Esophagus muscularis mucosa (tissue), 4 donors: Measurements from ENCODE around the gene TSPAN5. TPM values are rescaled to one million over a fixed set of nuclear protein-coding genes. Genes with fewer than 3 reads are reported as not detected.

Source experiments
- DNase-seq: peaks from one replicate; pipeline ENCODE4 v3.0.0-alpha.2; 2017; ENCODE audit errors: extremely low spot score
- H3K27ac ChIP-seq, 4 donors: fragments of 200-600 bp; sonication (generic); replicated peaks in 1 of 4; 1 replicate in 3 of 4; 2 replicates in 1 of 4; pipeline ENCODE4 v1.5.1; 2016 to 2019; ENCODE audit warnings: mild to moderate bottlenecking in 1 of 4
- H3K27me3 ChIP-seq, 4 donors: fragments of 200-600 bp; sonication (generic); one replicate each; pipeline versions ENCODE4 v1.5.1 to v1.6.0; 2016 to 2019
- H3K36me3 ChIP-seq, 4 donors: fragments of 200-600 bp; sonication (generic); one replicate each; pipeline ENCODE4 v1.5.1; 2016 to 2019
- H3K4me1 ChIP-seq, 4 donors: fragments of 200-600 bp; sonication (generic); one replicate each; pipeline ENCODE4 v1.5.1; 2016 to 2019
- H3K4me3 ChIP-seq, 4 donors: fragments of 200-600 bp; sonication (generic); 1 replicate in 2 of 4; 2 replicates in 2 of 4; pipeline ENCODE4 v1.5.1; 2016 to 2019; ENCODE audit warnings: mild to moderate bottlenecking in 4 of 4, moderate library complexity in 1 of 4
- H3K9me3 ChIP-seq, 4 donors: fragments of 200-600 bp; sonication (generic); 1 replicate in 3 of 4; 2 replicates in 1 of 4; pipeline ENCODE4 v1.5.1; 2016 to 2019
- CTCF ChIP-seq, 3 experiments: fragments of 200-600 bp in 2 of 3; fragments of 450-650 bp in 1 of 3; sonication (generic) in 2 of 3; IDR thresholded peaks; one replicate each; pipeline ENCODE4 v1.5.1; 2017 to 2019; ENCODE audit warnings: antibody characterized with exemption in 3 of 3, mild to moderate bottlenecking in 2 of 3, moderate library complexity in 1 of 3
- EP300 ChIP-seq: sonication (generic); formaldehyde crosslinking; IDR thresholded peaks from one replicate; pipeline ENCODE4 v1.6.1; 2017; ENCODE audit warnings: antibody characterized with exemption
- POLR2A ChIP-seq: fragments of 450-650 bp; IDR thresholded peaks from one replicate; pipeline ENCODE4 v1.6.1; 2017; ENCODE audit warnings: antibody characterized with exemption, moderate library complexity, mild to moderate bottlenecking, low read depth
- POLR2AphosphoS5 ChIP-seq, 2 donors: sonication (generic); formaldehyde crosslinking; IDR thresholded peaks; one replicate each; pipeline ENCODE4 v1.6.1; 2017; ENCODE audit warnings: antibody characterized with exemption in 2 of 2
- WGBS: methylation state at CpG from one replicate; pipeline ENCODE4 v1.1.5; 2018; 5-methylcytosine and 5-hydroxymethylcytosine counted together
- intact Hi-C: fragments of 100-400 bp; cut with DNase I; formaldehyde crosslinking; loops from one replicate; pipeline ENCODE4 v1.15.1; 2023
- total RNA-seq, 4 donors: library from RNA; depleted of rRNA; stranded (reverse); fragments of >200 nt; gene quantifications; one replicate each; pipeline versions ENCODE4 v1.1.0 to v1.2.1, GENCODE V29; 2016

TSPAN5 gene
- total RNA-seq, 4 donors from 2014 or later = 9.1 to 16.8 (median 13.3) TPM

- H3K27ac ChIP-seq = no peak overlapping the region
- WGBS = 68% methylated on average over 4 of the region's 4 CpGs
- intact Hi-C loops = no loop called here
- H3K9me3 ChIP-seq = no peaks in the 10 kb centered on the region
- H3K4me1 ChIP-seq = peaks cover 0 to 10% (median 3%) of the 10 kb centered on the region in 4 donors
- no peak for DNase-seq
- no peak overlapping the region for H3K4me3 ChIP-seq
- TF ChIP-seq CTCF (IDR thresholded peaks at IDR 0.05) (no peak), POLR2AphosphoS5 (IDR thresholded peaks at IDR 0.05) (no peak), POLR2A (no peak), EP300 (no peak)
- no peaks in the 10 kb centered on the region for H3K36me3 ChIP-seq
- H3K27me3 ChIP-seq = no peaks in the 10 kb centered on the region
These were observed 15.4 kb downstream of the TSPAN5 start for GRCh38 chr4:98642991-98643426.

GRCh38 chr4:98641906-98642668, 16.3 kb downstream of the TSPAN5 start:
- no peak overlapping the region for H3K27ac ChIP-seq
- H3K4me1 ChIP-seq = peaks cover 0 to 10% (median 2%) of the 10 kb centered on the region in 4 donors
- no peaks in the 10 kb centered on the region for H3K9me3 ChIP-seq
- no peaks in the 10 kb centered on the region for H3K27me3 ChIP-seq
- TF ChIP-seq EP300 (no peak), CTCF (IDR thresholded peaks at IDR 0.05) (no peak), POLR2AphosphoS5 (IDR thresholded peaks at IDR 0.05) (no peak), POLR2A (no peak)
- 93% methylated on average over 3 of the region's 3 CpGs for WGBS
- no peak overlapping the region for H3K4me3 ChIP-seq
- intact Hi-C loops = no loop called here
- DNase-seq = no peak
- H3K36me3 ChIP-seq = no peaks in the 10 kb centered on the region

GRCh38 chr4:98641376-98641775, 17.0 kb downstream of the TSPAN5 start:
- no peaks in the 10 kb centered on the region for H3K9me3 ChIP-seq
- H3K27me3 ChIP-seq = no peaks in the 10 kb centered on the region
- H3K27ac ChIP-seq = no peak overlapping the region
- DNase-seq = peak; percentile 57
- TF ChIP-seq POLR2AphosphoS5 (IDR thresholded peaks at IDR 0.05) (no peak), POLR2A (no peak), CTCF (IDR thresholded peaks at IDR 0.05) (no peak), EP300 (no peak)
- intact Hi-C loops = no loop called here
- H3K36me3 ChIP-seq = no peaks in the 10 kb centered on the region
- H3K4me1 ChIP-seq = peaks cover 0 to 10% (median 2%) of the 10 kb centered on the region in 4 donors
- 63% methylated on average over 5 of the region's 5 CpGs for WGBS
- no peak overlapping the region for H3K4me3 ChIP-seq

GRCh38 chr4:98639523-98639922, 18.9 kb downstream of the TSPAN5 start:
- Histone ChIP-seq H3K27ac (no peak overlapping the region), H3K36me3 (no peaks in the 10 kb centered on the region)
- intact Hi-C loops = no loop called here

More at GRCh38 chr4:98639523-98639922, 18.9 kb downstream of the TSPAN5 start:
- 71% methylated on average over 2 of the region's 2 CpGs for WGBS
- Histone ChIP-seq H3K4me1 (peaks cover 0 to 10% (median 2%) of the 10 kb centered on the region in 4 donors), H3K4me3 (peak overlapping the region in 1 of 4 donors; percentile 14), H3K9me3 (no peaks in the 10 kb centered on the region), H3K27me3 (no peaks in the 10 kb centered on the region)
- peak; percentile 29 for DNase-seq
- TF ChIP-seq POLR2A (no peak), CTCF (IDR thresholded peaks at IDR 0.05) (no peak), POLR2AphosphoS5 (IDR thresholded peaks at IDR 0.05) (no peak), EP300 (no peak)
